Bone marrow (tissue), 2 donors: ENCODE measurements around the gene CNPY2.
"Not testable (repeated sequence)": the region's sequence is repeated elsewhere in the genome, so short reads cannot be mapped to it uniquely, and the experiment has no call there.

Source experiments
- DNase-seq, 2 donors: peaks; one replicate each; lab custom pipeline; 2025; lab: John Stamatoyannopoulos, UW

CNPY2 gene

DNA sequence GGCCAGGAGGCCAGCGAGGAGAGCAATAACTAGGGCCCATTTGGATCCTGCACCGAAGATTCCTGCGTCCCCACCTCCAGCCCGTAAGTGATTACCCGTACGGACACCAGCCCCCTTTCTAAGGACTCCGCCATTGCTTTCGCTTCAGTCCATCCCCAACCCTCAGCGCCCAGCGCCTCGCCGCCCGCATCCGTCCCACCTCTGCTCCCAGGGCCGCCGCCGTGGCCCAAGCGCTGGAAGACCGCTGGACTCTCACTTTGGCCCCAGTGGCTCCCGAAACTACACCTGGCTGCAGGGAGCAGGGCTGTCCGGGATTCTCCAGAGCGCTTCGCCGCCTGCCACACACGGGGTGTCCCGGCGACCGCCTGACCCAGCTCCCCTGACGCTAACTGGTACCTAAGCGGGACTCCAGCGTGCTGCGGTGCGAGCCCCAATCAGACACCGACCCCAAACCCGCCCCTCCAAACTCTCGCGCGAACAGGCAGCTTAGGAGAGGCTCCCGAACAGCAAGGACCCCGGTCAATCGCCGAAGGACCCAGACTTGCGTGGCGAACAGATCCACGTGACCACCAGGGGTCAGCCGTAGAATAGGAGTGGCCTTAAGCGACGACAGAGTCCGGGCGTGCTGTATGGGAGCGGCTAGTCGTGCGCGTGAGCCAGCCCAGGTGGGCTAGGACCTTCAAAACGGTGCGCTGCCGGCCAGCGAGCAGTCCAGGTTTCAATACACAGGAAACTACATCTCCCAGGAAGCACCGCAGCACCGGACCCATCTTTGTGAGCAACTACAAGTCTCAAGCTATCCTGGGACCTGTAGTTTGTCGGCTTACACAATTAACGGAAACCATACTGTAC is at the start of gene CNPY2:
CNPY2 (minus strand) TSS at position 367 of the 852 bp plus-strand sequence. CDS start 771 bp downstream, outside the sequence.
- DNase-seq, result peak; percentile 89 to 91

DNA sequence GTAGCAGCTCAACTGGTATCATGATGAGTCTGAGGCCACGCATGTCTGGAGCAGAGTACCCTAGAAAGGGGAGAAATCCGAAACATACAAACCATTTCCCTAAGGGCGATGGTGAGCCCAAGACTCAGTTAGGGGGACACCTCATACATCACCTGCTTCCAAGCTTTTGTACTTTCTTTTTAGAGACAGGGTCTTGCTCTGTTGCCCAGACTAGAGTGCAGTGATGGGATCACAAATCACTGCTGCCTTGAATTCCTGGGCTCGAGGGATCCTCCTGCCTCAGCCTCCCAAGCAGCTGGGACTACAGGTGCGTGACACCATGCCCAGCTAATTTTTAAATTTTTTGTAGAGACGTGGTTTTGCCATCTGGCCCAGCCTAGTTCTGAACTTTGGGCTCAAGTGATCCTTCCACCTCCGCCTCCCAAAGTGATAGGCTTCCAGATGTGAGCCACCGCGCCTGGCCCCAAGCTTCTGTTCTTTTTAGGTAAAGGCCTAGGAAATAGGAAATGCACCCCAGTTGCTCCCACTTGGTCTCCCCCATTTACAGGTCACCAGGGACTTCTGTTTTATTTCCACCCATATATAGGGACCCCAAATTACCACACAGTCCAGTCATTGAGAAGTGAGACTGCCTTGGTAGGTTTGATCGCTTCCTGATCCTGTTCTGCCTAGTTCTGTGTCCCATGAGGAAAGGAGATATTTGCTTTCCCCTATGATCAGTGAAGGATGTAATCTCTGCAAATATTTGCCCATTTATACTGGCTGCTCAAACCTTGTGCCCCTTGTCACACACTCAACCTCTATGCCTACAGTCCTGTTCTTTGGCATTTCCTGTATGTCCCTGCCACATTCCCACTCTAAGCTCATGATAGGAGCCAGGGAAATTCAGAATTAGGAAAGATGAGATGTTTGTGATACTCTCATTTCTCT is 46.6 kb upstream of the CNPY2 start, which contains the start of gene APOF:
APOF (minus strand) TSS at position 728 of the 930 bp plus-strand sequence; CDS start at position 616, 112 bp downstream.
- no peak for DNase-seq

DNA sequence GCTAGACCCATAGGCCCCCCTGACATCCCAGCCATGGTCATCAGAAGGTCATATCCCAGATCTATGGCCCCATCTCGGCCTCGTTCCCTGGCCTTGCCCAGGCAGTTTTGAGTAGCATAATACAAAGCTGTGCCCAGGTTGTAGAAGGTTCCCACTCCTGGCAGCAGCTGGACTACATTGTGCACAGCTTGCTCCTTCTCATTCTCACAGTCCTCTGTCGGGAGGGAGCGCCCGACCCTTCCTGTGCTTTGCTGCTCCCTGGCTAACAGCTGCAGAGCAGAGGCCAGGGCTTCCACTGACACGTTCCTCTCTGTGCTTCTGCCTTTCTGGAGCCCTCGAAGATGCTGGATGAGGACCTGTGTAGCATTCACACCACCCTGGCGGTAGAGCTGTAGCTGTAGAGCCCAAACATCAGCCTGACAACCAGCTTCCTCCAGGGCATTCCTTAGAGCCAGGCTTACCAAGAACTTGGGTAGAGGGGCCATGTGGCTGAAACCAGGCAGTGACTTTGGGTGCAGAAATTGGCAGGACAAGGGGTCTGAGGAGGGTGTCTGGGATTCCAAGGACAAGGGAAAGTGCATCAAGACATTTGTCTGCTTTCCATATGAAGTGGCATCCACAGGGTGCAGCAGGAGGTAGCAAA is 45.8 kb upstream of the CNPY2 start:
- DNase-seq, result no peak

DNA sequence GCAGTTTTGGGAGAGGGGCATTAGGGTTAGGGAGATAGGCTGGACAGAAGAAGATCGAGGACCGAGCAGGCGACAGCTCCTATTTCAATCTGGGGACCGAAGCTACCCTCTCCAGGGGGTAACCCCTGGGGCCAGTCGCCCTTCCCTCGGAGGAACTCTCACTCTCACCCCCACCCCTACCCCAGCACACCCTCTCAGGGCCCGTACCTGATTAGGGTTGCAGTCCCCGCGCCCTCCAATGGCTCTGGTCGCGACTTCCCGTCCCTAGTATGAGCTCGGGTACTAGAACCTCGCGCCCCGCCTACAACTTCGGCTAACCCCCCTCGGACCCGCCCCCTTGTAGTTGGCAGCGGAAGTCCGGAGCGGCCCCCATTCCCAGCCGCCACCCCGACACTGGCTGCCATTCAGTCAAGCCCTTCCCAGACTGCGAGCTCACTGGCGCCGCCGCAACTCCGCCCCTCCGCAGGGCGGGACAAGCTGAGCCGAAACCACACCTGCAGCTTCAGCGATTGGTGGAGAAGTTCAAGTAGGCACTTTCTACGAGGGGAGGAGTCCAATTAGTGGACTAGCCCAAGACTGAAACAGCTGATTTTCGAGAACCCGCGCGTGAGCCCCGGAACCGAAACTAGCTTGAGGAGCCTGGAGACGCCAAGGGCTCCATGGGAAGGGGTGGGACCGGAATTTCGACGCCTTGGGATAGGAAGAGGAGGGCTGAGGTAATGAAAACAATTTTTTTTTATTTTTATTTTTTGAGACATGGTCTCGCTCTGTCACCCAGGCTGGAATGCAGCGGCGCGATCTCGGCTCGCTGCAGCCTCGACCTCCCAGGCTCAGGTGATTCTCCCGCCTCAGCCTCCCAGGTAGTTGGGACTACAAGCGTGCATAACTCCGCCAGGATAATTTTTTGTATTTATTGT is 44.3 kb upstream of the CNPY2 start, which contains the start of gene STAT2:
STAT2 (minus strand) TSS at position 257 of the 917 bp plus-strand sequence. CDS start 3,536 bp downstream, outside the sequence.
- DNase-seq, result peak; percentile 87 to 99

DNA sequence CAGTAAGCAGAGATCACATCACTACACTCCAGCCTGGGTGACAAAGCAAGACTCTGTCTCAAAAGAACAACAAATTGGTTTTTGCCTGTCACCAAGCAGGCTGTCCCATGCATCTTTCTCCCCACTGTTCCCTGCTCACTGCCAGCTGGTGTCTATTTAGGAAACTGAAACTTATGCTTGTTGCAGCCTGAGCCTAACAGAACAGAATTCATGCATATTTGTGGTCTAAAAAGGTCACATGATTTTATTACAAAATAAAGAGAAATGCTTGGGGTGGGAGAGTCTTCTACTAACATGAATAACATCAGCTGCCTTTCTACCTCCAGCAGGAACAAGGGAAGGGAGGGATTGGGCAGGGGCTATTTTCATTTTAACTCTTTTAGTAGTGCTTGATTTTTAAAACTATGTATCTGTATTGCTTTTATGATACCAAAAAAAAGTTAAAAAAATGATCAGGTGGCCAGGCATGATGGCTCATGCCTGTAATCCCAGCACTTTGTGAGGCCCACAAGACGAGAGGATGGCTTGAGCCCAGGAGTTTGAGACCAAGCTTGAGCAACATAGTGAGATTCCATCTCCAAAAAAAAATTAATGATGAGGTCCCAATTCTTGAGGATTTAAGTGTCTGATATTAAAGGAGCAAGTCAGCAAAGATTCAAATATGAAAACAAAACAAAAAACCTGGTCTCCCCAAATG is 43.2 kb upstream of the CNPY2 start:
- peak in 1 of 2 donors; percentile 46 for DNase-seq

DNA sequence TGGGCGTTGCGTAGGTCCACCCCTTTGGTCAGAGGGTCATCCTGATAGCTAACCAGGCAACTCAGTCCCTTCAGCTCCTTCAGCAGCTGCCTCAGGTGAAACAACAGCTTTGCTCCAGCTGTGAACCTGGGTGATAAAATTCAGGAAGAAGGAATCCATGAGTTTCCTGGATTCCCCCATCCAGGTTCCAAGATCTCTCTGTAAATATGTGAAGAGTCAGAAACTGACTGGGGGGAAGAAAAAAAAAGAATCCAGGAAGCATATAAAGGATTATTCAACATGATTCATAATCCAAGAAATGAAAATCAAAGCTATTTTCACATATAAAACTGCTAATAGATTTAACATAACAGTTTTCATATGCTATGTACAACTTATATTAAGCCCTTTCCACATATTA is 35.5 kb upstream of the CNPY2 start:
- DNase-seq, result no peak

DNA sequence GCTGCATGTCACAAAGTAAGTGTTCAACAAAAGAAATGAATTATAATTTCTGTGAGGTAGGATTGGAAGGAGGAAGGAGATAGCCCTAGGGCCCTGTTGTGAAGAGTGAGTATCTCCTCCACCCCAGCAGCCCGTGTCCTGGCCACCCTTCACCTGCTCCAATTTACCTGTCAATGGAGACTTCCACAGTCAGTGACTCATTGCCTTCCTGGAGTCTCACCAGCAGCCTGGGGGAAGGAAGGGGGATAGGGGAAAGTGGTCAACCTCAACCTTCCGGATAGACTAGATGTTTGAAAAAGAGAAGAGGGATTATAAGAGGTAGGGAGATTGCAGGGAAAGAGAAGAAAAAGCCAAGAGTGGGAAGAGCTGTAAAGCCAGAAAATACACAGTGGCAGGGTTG is 34.9 kb upstream of the CNPY2 start:
- DNase-seq, result no peak

DNA sequence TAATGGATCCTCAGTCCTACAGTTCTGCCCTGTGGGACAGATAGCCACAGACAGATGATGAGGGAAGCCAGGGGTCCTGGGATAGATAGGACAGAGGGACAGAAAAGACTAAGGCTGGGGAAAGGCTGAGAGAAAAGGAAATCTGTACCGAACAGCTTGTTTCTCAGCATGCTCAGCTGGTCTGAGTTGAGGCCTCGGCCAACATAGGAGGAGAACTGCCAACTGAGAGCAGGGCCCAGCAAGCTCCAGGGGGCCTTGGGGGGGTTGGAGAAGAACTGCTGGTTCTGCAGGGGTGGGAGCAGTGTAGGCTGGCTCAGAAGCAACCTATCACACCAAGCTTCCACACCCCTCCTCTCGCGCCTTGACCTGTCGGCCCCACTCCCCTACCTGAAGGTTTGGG is 33.0 kb upstream of the CNPY2 start:
- DNase-seq, result no peak

DNA sequence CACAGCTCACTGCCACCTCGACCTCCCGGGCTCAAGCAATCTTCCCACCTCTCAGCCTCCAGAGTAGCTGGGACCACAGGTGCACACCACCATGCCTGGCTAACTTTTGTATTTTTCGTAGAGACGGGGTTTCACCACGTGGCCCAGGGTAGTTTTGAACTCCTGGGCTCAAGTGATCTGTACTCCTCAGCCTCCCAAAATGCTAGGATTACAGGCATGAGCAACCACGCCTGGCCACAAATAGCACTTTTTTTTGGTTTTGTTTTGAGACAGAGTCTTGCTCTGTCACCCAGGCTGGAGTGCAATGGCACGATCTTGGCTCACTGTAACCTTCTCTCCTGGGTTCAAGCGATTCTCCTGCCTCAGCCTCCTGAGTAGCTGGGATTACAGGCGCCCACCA is 31.5 kb upstream of the CNPY2 start:
- not testable (repeated sequence) for DNase-seq

DNA sequence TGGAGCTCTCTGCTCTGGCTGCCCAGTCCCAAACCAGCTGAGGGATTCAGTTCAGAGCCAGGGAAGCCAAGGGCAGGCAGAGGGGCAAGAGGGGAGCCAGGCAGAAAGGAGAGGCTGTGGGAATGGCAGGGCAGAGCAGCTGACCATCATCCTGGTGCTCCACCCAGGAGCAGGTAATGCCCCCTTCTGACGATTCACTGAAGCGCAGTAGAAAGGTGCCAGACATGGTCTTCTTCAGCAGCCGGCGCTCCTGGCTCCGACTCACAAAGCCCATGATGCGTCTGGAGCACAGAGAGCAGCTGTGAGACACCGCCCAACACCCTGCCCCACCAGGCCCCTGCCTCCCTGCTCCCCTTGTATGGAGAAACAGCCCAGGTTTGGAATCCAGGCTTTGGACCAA is 30.9 kb upstream of the CNPY2 start:
- DNase-seq, result no peak

DNA sequence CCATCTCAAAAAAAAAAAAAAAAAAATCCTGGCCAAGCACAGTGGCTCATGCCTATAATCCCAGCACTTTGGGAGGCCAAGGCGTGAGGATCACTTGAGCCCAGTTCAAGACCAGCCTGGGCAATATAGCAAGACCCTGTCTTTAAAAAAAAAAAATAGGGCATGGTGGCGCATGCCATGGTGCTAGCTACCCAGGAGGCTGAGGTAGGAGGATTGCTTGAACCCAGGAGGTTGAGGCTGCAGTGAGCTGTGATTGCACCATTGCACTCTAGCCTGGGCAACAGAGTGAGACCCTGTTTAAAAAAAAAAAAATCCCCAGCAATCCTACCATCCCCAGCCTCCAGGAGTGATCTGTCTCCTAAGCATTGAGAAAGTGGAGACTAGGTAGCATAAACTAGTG is 26.5 kb upstream of the CNPY2 start:
- not testable (repeated sequence) for DNase-seq

DNA sequence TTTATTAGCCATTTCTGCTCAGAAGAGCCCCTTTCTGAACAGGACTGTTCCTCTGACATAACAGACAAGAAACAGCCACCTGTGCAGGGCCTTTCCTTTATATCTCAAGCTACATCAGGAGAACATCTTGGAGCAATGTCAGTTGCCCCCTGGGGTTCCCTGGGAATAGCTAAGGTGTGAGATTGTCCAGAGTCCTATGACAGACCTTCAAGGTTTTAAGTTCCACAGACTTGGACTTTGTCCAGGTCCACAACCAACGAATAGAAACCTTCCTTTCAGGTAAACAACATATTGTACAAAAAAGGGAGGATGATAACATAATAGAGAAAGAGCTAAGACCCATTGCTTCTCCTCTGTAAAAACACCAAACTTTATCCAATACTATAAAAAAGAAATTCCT is 25.8 kb upstream of the CNPY2 start:
- DNase-seq, result no peak

DNA sequence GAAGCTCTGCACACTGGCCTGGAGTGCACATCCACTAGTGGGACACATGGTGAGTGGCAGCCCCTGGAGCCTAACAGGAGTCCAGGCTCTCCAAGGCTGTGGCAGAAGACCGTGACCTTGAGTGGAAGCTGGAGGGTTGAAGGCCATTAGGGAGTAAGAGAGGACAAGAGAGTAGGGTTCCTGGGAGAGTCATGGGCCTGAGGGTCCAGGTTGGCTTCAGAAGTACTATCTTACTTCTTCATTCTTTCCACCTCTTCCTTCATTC is 23.3 kb upstream of the CNPY2 start:
- DNase-seq, result no peak

DNA sequence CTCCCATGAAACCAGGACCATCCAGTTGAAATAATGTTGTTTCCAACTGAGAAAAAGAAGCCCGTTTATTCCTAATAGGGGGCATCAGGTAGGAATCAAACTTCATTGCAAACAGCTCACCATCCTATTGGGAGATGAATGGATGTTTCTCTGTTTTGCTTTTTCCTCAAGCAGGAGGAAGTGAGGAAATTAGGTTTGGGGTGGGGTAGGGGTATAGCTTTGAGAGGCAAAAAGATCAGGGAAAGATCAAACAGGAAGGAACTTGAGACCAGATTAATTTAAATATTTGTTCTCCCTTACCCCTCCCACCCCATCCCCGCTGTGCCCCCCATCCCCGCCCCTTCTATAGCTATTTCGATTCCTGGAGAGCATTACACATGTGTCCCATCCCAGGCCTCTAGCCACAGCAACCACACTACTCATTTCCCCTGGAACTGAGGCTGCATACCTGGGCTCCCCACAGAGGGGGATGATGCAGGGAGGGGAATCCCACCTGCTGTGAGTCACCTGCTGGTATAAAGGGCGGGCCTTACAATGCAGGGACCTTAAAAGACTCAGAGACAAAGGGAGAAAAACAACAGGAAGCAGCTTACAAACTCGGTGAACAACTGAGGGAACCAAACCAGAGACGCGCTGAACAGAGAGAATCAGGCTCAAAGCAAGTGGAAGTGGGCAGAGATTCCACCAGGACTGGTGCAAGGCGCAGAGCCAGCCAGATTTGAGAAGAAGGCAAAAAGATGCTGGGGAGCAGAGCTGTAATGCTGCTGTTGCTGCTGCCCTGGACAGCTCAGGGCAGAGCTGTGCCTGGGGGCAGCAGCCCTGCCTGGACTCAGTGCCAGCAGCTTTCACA is 22.7 kb upstream of the CNPY2 start, which contains the start of gene IL23A:
IL23A (plus strand) TSS at position 577 of the 850 bp plus-strand sequence; CDS start at position 738, 161 bp downstream.
- DNase-seq, result peak in 1 of 2 donors; percentile 1

DNA sequence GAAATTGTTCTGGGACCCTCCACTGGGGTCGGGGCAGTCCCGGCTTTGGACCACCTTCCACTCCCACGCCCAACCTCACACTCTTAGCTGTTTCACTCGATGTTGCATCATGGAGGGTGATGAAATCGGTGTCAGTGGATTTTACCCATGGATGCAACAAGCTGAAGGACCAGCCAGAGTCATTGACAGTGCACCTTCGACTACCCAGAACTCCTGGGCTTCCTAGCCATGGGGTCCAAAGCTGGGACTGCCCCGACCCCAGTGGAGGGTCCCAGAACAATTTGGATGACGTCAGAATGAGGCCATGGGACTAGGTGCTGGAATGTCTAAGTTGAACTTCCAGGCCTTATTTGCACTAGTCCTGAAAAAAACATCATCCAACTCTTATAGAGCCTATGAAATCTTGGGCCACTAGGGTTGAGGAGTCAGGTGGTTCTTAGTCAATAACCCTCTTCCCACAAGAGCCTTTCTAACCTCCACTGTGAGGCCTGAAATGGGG is 22.0 kb upstream of the CNPY2 start:
- DNase-seq, result peak in 1 of 2 donors; percentile 9

DNA sequence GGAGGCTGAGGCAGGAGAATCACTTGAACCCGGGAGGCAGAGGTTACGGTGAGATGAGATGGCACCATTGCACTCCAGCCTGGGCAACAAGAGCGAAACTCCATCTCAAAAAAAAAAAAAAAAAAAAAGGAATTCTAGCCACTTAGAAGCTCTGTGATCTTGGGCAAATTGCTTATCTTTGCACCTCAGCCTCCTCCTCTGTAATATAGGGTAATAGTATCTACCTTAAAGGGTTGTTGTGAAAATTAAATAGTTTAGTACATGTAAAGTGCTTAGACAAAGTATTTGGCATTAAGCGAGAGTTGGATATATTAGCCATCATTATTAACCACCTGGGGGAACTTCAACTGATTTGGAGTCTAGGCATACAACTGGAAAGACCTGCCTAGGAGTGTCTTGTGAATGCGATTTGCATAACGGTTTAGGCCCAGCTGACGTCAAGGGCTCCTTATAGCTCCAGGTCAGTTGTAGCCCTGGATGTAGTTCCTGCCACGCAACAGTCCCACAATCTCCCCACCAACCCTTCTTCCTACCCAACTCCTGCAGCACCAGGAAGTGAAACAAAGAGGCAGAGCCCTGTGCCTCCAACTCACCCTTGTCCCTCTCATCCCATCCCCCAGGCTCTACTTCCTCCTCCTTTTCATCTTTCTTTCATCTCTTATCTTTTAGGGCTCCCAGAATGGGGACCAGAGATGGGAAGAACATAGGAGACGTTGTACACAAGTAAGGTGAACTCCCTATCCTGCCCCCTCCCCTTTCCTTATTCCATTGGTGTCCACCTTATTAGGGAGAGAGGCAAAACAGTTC is 20.8 kb upstream of the CNPY2 start:
- DNase-seq, result no peak

DNA sequence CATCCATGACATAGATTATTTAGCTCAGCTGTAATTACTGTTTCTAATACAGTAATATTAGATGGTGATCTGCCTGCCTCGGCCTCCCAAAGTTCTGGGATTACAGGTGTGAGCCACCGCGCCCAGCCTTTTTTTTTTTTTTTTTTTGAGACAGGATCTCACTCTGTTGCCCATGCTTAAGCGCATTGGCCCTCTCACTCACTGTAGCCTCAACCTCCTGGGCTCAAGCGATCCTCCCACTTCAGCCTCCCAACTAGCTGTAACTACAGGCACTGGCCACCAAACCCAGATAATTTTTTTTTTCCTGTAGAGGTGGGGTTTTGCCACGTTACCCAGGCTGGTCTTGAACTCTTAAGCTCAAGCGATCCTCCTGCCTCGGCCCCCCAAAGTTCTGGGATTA is 19.7 kb upstream of the CNPY2 start:
- not testable (repeated sequence) for DNase-seq

DNA sequence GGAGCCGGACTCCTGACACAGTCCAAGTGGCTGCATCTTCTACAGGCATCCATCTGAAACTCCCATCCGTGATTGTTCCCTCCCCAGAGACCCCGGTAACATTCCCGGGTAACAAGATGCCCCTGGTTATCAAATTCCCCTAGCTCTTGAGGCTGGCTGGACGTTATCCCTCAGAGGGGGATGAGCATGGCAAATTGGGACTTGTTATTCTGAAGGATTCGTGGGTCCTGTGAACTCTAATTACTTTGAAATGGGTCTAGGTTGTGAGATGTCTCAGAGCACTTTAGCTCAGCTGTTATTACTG is 18.7 kb upstream of the CNPY2 start:
- no peak for DNase-seq
